ENCODE measurements around the gene GTF3C4. TPM values are rescaled to one million over a fixed set of nuclear protein-coding genes. Genes with fewer than 3 reads are reported as not detected.

The GTF3C4 gene
- total and polyA plus RNA-seq, 10 of the 15 experiments (the other 5 are each of a cell fraction or from before 2014, with no cell fraction given): 3.2 to 18.9 (median 8.2) TPM

DNA sequence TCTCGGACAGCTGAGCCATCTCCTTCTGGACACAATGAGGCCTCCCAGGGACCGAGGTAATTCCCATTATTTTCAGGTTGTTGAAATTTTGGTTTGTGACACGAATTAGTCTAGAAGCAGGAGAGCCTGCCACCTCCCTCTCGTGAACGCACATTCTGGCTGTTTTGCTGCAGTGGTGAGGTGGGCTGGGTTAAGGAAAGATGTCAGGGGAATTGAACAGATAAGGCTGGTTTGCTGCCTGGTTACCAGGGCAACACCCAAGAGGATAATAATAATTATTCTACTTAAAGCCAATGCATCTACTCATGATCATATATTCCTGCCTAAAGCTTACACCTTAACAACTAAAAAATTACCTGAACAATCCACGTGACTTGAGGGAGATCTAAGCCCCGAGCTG, 38.6 kb upstream of the GTF3C4 start:
- SMC1A ChIA-PET (ENCODE audit: uncharacterized antibody, unreplicated experiment): no interaction called here
- Histone ChIP-seq H3K4me2 (ENCODE audit: control insufficient read depth, insufficient read depth) (no peak overlapping the region), H4K20me1 (ENCODE audit: control insufficient read depth, insufficient read depth) (no peaks in the 10 kb centered on the region), H3K36me3 (ENCODE audit: control insufficient read depth in 2 of 2, insufficient read depth in 2 of 2, low read length in 1 of 2) (peaks cover 12 to 30% of the 10 kb centered on the region in 2 experiments; a peak in 3 of 4 replicates), H3K9me3 (replicated peaks; ENCODE audit: control insufficient read depth, insufficient read depth, low read length) (no peaks in the 10 kb centered on the region), H3K27ac (ENCODE audit: control insufficient read depth, insufficient read depth) (no peak overlapping the region), H3K9ac (ENCODE audit: control insufficient read depth, insufficient read depth, low read length) (no peak overlapping the region), H3K4me1 (ENCODE audit: control insufficient read depth, insufficient read depth, low read length) (no peaks in the 10 kb centered on the region), H2AFZ (ENCODE audit: control insufficient read depth, low read depth, low read length) (no peak overlapping the region), H3K4me3 (no peak overlapping the region), H3K79me2 (ENCODE audit: control insufficient read depth, insufficient read depth, low read length) (no peaks in the 10 kb centered on the region), H3K27me3 (replicated peaks in 1 of 2; ENCODE audit: control insufficient read depth in 2 of 2, insufficient read depth in 2 of 2, low read length in 1 of 2) (no peaks in the 10 kb centered on the region)
- no peak for TF ChIP-seq ZNF24 (IDR thresholded peaks at IDR 0.05)
- TF ChIP-seq HDGF (IDR thresholded peaks at IDR 0.05): no peak
- no peak for TF ChIP-seq EED (IDR thresholded peaks at IDR 0.05; ENCODE audit: low read depth)
- TF ChIP-seq, protein P1, sequence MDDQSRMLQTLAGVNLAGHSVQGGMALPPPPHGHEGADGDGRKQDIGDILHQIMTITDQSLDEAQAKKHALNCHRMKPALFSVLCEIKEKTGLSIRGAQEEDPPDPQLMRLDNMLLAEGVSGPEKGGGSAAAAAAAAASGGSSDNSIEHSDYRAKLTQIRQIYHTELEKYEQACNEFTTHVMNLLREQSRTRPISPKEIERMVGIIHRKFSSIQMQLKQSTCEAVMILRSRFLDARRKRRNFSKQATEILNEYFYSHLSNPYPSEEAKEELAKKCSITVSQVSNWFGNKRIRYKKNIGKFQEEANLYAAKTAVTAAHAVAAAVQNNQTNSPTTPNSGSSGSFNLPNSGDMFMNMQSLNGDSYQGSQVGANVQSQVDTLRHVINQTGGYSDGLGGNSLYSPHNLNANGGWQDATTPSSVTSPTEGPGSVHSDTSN (IDR thresholded peaks at IDR 0.05; ENCODE audit: insufficient replicate concordance, low read depth, low read length): no peak
- no peak for TF ChIP-seq ATF7 (IDR thresholded peaks at IDR 0.05; ENCODE audit: low read depth)
- no peak for TF ChIP-seq HDAC6 (IDR thresholded peaks at IDR 0.05; ENCODE audit: unreplicated experiment)
- no peak for TF ChIP-seq ZNF274 (IDR thresholded peaks at IDR 0.05; ENCODE audit: insufficient read depth, insufficient read length)
- TF ChIP-seq YBX1 (IDR thresholded peaks at IDR 0.05): no peak
- TF ChIP-seq RAD51 (IDR thresholded peaks at IDR 0.05): no peak
- no peak for TF ChIP-seq FOXK2 (IDR thresholded peaks at IDR 0.05)
- TF ChIP-seq, protein P2, sequence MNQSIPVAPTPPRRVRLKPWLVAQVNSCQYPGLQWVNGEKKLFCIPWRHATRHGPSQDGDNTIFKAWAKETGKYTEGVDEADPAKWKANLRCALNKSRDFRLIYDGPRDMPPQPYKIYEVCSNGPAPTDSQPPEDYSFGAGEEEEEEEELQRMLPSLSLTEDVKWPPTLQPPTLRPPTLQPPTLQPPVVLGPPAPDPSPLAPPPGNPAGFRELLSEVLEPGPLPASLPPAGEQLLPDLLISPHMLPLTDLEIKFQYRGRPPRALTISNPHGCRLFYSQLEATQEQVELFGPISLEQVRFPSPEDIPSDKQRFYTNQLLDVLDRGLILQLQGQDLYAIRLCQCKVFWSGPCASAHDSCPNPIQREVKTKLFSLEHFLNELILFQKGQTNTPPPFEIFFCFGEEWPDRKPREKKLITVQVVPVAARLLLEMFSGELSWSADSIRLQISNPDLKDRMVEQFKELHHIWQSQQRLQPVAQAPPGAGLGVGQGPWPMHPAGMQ (IDR thresholded peaks at IDR 0.05; ENCODE audit: borderline replicate concordance): no peak
- no peak for TF ChIP-seq CBFB (IDR thresholded peaks at IDR 0.05; ENCODE audit: low read depth)
- TF ChIP-seq, protein P3, sequence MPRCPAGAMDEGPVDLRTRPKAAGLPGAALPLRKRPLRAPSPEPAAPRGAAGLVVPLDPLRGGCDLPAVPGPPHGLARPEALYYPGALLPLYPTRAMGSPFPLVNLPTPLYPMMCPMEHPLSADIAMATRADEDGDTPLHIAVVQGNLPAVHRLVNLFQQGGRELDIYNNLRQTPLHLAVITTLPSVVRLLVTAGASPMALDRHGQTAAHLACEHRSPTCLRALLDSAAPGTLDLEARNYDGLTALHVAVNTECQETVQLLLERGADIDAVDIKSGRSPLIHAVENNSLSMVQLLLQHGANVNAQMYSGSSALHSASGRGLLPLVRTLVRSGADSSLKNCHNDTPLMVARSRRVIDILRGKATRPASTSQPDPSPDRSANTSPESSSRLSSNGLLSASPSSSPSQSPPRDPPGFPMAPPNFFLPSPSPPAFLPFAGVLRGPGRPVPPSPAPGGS (IDR thresholded peaks at IDR 0.05; ENCODE audit: borderline replicate concordance, insufficient read depth, low read depth, low read length, poor library complexity, severe bottlenecking): no peak
- TF ChIP-seq GABPA (IDR thresholded peaks at IDR 0.05; ENCODE audit: low read depth): no peak
- no peak for TF ChIP-seq POLR2A (IDR thresholded peaks at IDR 0.05; ENCODE audit: low read depth, low read length)
- TF ChIP-seq FOXM1 (IDR thresholded peaks at IDR 0.05; ENCODE audit: low read depth, low read length): no peak
- ATAC-seq (no peak), FAIRE-seq (no peak), DNase-seq (ENCODE audit: low read depth, low spot score) (no peak)
- CTCF ChIA-PET: no interaction called here
- RAD21 ChIA-PET (ENCODE audit: unreplicated experiment): no interaction called here
- in situ Hi-C loops (cut with MboI) (no loop called here), intact Hi-C loops (cut with micrococcal nuclease; ENCODE audit: unreplicated experiment) (no loop called here)
- no TSS peak for BruUV-seq (replicated peaks)
- WGBS (ENCODE audit: insufficient coverage, insufficient replicate concordance, low lambda C conversion rate, missing lambda C conversion rate): 94% methylated on average over 7 of the region's 7 CpGs
- POLR2A ChIA-PET: no interaction called here
